Activated CD8-positive, alpha-beta memory T cell treated with anti-CD3 and anti-CD28 coated beads, Interleukin-2, amount 50 U/mL, for 24 hours (primary cell): ENCODE results near the gene PI4K2A.

Experiments used
- DNase-seq: peaks from one replicate; pipeline ENCODE4 v3.0.0-alpha.2; 2020; ENCODE audit errors: extremely low read depth

PI4K2A gene

DNA sequence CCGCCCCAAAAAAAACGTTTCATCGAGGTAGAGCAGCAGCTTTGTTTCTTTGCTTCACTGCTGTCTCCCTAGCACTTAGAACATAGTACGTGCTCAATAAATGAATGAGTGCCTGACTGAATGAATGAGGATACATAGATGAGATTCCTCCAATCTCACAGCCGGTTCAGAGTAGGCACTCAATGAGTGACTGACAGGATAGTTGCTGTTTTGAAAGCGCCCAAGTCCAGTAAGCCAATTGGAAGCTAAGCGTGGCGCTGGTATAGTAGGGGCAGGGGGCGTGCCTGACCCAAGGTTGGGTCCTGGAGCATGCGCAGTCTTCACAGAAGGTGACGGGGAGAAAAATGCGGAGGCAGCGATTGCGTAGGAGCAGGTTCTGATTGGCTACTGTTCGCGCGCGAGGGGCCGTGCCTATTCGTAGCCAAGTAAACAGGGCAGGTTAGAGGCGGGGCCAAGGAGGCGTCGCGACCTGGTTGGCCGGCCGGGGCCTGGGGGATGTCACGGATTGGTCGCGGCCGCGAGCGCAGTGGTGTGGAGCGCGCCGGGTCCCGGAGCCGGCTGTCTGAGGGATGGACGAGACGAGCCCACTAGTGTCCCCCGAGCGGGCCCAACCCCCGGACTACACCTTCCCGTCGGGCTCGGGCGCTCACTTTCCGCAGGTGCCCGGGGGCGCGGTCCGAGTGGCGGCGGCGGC is at the start of gene PI4K2A:
Gene PI4K2A (plus strand): TSS at position 498 of the 694 bp plus-strand sequence. CDS start 72 bp downstream, at position 570.
- DNase-seq, result peak; percentile 98

DNA sequence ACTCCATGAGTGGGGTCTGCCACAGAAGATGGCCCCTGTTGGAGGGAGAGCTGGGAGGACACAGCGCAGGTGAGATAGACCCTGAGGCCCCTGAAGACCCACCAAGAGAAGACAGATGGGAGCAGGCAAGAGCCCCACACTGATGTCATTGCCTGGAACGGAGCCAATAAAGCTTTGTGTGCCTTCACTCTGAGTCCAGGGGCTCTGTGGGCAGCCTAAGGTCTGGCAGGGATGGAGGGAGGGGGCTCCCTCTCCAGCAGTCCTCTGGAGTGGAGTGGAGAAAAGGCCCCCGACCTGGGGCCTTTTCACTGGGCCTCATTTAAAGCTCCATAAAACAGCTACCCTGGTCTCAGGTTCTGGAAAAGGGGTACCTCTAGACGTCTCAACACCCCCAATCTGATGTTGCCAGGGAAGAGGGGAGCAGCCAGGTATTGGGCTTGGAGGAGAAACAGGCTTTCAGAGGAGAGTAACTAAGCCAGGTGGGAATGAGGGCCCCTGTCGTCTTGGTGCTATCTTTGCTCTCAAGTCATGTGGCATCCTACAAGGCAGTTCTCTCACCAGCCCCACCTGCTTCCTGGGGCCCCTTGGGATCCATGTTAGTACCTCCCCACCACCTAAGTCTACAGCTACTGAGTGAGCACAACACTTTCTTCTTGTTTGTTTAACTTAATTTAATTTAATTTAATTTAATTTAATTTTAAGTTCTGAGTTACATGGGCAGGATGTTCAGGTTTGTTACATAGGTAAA is 49.5 kb upstream of the PI4K2A start:
- DNase-seq, result no peak

DNA sequence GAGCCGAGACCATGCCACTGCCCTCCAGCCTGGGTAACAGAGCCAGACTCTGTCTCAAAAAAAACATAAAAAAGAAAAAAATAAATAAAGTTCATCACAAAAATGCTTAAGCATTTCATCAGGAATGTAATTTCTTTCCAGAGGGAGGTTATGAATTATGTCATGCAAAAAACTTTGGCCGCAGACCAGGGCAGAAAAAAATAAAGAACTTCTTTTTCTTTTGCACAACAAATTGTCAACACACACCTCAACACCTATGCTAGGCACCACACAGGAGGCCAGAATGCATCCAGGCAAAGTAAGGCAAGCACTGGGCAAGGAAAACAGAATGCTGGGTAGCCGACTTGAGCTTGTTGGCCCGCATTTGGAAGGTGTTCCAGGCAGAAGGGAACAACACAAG is 47.0 kb upstream of the PI4K2A start:
- DNase-seq, result no peak

DNA sequence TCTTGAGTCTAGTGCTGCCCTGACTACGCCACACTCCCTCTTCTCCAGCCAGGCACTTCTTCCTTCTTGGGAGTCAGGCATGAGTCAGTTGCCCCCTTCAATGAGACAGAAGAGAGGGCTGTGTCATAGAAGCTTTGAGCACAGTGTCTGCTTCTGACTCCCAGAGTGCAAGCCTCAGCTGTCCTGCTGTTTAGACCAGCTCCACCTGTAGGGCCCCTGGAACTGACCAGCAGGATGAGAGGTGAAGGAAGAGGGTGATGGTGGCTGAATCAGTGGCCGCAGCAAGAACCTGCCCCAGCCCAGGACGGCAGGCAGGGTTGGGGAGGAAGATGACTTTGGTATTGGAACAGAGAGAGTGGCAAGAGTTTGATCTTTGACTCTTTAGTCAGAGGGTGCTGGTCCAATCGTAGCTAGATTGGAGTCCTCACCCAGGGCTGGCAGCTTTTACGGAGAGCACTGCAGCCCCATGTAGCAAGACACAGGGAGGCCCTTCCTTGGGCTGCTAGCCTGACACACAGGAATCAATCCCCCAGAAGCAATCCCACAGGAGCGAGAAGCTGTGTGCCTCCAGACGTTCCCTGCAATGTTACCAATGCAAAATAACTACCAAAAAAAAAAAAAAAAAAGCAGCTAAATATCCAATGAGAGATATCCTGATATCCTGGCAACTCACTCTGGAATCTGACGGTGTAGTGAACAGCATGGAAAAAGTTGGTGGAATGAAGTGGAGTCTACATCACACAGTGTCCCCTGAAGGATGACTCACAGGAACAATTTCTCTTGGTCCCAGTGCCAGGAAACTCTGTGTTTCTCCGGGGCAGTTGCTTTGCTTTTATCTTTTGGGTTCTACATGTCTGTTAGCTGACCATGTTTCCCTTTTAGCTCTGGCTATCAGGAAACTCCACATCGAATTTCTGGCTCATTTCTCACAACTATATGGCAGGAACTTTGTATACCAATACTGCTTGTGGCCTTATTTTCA is 44.1 kb upstream of the PI4K2A start:
- no peak for DNase-seq

DNA sequence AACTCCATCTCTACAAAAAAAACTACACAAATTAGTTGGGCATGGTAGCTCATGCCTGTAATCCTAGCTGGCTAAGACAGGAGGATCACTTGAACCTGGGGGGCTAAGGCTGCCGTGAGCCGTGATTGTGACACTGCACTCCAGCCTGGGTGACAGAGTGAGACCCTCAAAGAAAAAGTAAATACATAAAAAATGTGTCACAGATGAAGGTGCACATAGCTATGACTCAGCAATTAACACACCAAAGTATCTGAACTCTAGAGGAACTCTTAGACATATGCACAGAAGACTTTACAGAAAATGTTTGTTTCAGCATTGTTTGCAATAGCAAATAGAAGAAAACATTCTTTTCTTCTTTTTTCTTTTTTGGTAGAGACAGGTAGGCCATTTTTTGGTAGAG is 42.7 kb upstream of the PI4K2A start:
- DNase-seq, result no peak

DNA sequence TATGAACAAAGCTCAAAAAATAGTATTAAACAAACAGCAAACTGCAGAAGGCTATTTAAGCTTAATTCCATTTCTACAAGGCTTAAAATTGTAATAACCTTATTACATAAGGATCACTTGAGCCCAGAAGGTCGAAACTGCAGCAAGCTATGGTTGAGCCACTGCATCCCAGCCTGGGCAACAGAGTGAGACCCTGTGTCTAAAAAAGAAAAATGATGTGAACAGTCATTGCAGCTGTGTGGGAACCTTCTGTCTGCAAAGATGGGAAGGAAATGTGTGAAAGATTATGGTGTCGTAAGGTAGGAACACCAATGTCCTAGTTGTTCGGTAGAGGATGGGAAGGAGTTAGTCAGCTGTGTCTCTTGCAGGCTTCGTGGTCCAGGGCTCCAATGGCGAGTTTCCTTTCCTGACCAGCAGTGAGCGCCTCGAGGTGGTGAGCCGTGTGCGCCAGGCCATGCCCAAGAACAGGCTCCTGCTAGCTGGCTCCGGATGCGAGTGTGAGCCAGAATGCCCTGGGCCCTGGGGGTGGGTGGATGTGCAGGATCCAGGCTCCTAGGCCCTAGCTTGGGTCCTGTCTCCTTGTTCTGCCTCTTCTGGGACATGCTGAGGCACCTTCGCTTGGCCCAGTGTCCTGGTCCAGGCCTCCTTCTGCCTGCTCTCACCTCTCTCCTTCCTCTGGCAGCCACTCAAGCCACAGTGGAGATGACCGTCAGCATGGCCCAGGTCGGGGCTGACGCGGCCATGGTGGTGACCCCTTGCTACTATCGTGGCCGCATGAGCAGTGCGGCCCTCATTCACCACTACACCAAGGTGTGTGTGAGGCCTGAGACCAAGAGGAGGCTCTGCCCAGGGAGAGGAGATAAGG is 41.8 kb upstream of the PI4K2A start:
- no peak for DNase-seq

DNA sequence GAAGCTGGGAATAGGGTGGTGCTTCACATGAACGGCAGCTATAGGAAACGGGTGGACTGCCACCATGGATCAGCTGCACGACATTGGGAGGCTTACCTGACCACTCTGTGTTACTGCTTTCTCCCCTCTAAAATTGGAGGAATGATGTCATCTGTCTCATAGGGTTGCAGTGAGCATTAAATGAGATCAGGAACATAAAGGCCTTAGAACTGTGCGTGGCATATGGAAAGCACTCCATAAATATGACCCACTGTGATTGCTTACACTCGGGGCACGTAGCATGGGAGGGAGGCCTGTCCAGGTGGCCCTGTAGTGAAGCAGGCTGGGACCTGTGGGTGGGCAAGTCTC is 41.2 kb upstream of the PI4K2A start:
- DNase-seq, result no peak

DNA sequence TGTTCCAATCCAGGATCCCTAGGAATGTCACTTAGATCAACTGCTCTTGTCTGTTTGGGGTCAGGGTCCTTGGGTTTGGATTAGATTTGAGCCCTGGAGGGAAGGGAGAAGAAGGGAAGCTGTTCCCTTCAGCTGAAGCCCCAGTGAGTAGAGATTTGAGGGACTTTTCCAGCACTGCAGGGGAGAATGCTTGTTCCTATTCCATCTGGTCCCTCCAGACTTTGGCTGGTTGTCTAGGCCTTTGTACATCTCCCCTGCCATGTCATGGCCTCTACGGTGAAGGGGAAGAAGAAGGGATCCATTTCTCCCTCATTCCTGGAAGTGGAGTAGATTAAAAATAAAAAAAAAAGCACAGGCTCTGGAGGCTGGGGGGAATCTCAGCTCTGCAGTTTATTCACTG is 39.9 kb upstream of the PI4K2A start:
- no peak for DNase-seq

DNA sequence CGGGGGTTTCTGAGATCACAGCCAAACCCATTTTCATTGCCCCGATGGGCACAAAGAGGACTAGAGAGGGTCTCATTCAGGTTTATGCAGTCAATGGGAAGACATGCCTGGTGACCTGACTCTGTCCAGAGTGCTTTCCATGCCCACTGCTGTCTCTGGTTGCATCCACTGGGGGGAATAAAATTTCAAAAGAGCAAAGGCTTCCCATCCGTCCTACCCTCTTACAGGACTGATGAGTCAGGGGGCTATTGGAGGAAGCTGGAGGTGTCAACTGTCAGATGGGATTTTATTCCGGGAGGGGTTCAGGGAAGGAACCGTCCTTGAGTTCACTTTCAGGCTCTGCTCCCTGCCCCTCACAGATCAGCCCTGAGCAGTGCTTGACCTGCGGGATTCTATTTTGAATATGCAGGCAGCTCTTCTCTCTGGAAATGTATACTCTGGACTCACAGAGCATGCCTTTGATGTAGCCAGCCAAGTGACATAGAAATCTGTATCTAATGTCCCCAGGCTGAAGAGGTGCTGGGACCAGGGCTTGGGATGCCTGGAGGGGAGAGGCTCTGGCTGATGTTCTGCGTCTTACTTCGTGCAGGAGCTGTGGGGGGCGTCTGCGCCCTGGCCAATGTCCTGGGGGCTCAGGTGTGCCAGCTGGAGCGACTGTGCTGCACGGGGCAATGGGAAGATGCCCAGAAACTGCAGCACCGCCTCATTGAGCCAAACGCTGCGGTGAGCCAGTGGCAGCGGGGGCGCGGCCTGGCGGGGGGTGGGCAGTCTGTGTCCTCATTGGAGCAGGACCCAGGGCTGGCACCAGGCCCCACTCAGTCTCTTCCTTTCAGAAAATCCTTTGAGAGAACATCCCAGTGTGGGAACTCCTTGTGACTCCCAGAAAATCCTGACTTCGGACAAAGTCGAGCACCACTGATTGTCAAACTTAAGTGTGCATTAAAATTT is 38.9 kb upstream of the PI4K2A start:
- no peak for DNase-seq

DNA sequence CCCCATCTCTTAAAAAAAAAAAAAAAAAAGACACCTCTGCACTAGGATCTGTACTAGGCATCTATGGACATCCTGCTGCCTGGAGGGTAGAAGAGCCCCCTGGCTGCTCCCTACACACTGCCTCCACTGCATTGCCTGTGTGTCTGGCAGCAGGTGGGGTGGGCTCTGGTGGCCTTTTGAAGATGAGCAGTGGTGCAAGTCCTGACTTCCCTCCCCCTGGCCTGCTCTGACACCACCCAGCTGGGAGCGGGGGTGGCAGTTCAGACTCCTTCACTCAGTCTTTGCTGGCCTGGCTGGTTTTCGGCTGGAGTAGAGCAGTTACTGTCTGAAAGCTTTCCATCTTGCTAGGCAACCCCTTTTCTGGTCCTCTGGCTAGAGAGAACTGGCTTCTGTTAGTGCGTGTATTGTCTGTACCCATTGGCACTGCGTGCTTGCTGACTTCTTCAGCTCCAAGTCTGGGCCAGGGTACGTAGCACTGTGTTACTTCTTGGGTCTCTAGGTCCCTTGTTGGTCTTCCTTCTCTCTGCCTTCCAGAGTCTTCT is 33.3 kb upstream of the PI4K2A start:
- DNase-seq, result no peak

DNA sequence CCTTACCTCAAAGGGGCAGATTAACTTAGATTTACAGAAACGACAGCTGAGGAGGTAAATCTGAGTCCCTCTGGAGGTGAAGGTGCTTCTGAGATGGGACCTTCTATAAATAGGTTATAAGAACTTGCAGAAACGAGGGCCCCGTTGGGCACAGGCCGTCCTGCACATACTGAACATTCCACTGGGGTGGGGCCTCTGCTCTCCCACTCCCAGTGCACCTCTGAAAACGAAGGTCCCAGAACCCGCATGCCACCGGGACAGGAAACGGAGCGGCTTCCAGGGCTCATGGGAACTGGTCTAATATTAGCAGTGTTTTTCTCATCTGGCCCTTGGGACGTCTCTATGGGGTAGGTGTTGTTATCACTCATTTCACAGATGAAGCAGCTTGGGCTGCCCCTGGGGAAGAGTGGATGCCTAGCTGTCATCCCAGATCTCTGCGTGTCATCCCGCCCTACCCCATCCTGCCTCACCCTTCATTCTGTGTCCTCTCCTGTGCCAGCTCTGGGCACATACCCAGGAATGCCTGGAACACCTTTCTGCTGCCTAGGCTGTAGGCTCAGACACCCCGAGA is 31.4 kb upstream of the PI4K2A start:
- no peak for DNase-seq

DNA sequence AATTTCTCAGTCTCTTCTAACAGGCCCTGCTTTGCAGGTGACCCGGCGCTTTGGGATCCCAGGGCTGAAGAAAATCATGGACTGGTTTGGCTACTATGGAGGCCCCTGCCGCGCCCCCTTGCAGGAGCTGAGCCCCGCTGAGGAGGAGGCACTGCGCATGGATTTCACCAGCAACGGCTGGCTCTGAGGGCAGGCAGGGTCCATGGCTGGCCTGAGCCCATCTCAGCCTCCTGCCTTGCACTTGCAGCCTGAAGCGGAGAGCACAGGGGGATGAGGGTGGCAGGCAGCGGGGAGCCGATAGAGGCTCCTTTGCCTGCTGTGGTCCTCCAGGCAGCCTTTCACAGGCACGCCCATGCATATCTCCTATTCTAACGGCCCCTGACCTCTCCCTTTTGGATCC is 29.0 kb upstream of the PI4K2A start:
- DNase-seq, result no peak

DNA sequence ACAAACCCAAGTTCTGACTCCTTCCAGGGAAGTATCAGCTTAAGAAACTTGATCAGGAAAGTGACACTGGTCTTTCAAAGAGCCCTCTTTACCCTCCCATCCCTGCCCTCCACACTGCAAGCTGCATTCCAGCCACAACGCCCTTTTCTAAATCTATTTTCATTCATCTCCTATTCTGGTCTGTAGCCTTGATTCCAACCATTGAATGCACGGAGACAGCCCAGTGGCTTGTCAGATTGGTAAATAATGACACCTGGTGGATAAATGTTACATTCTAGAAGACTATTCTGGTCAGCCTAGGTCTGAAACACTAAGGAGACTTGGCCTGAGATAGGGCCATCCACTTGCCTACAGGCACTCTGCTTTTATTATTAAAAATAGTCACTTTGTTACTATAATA is 28.1 kb upstream of the PI4K2A start:
- DNase-seq, result no peak

DNA sequence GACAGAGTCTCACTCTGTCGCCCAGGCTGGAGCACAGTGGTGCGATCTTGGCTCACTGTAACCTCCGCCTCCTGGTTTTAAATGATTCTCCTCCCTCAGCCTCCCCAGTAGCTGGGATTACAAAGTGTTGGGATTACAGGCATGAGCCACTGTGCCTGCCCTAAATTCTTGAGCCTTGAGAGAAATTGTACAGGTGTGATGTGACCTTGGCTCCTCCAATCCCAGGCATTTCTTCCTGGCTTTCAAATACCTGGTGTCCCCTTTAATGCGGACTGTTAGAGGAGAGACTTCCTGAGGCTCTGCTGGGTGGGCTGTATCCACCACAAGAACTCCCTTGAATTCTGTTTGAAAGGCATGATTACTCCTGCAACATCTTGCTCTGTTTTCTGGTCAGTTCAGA is 22.2 kb upstream of the PI4K2A start:
- no peak for DNase-seq

DNA sequence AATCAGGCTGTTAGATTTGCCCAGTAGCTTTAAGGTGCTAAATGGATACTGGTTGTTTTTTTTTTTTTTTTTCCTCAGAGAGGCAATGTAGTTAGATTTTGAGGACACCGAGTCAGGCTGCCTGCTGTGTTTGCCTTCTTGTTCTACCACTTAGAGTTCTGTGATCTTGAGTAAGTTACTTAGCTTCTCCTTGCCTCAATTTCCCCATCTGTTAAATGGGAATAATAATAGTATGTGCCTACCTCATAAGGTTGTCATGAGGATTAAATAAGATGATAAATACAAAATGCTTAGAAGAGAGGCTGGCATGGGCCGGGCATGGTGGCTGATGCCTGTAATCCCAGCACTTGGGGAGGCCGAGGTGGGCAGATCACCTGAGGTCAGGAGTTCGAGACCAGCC is 21.7 kb upstream of the PI4K2A start:
- no peak for DNase-seq

DNA sequence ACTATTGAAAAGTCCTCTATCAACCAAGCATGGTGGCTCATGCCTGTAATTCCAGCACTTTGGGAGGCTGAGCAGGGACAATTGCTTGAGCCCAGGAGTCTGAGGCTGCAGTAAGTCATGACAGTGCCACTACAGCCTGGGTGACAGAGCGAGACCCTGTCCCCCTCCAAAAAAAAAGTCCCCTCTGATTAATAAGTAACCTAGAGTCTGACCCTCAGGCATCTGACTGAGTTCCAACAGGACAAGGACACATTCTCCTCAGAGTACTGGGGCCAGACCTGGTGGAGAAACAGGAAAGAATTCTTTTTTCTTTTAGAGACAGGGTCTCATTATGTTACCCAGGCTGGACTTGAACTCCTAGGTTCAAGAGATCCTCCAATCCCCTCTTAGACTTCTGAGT is 17.2 kb upstream of the PI4K2A start:
- no peak for DNase-seq

DNA sequence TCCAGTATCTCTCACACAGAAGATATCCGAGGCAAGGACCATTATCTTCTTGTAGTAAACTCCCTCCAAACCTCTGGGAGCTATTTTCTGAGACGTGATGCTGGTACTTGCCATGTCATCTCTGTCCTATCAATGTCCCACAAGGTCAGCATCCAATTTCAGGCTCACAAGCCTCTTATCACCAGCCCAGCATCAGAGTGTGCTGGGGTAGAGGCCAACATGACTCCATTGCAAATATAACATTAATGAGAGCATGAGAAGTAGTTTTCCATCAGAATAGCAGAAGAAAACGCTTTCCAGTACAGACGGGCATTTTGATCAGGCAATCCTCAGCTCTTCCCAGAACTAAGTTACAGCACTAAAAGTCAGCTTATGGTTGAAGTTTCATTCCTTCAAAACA is 12.7 kb upstream of the PI4K2A start:
- DNase-seq, result no peak

DNA sequence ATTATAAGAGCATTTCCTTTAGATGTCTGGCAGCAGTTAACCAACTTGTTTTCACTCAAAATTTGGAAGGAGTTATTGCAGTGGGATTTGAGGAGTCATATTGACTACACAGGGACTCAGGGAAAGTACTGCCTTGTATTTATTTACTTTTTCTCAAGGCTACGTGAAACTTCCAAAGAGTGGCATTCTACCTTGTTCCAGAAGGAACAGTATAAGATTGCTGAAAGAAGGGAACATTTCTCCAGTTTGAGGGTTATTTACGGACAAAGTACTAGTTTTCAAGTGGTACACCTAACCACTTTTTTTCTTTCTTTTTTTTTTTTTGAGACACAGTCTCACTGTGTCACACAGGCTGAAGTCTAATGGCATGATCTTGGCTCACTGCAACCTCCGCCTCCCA is 12.2 kb upstream of the PI4K2A start:
- DNase-seq, result no peak

DNA sequence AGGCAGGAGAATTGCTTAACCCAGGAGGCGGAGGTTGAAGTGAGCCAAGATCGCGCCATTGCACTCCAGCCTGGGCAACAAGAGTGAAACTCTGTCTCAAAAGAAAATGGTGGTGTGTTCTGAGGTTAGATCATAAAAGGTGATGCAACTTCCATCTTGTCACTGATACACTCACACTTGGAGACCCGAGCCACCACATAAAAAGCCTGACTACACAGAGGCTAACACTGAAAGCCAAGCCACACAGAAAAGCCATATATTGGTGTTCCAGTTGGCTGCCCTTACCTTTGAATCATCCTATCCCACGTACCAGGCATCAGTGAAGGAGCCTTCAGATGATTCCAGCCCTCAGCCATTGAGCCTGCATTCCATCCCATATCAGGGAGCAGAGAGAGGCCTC is 11.2 kb upstream of the PI4K2A start:
- no peak for DNase-seq

DNA sequence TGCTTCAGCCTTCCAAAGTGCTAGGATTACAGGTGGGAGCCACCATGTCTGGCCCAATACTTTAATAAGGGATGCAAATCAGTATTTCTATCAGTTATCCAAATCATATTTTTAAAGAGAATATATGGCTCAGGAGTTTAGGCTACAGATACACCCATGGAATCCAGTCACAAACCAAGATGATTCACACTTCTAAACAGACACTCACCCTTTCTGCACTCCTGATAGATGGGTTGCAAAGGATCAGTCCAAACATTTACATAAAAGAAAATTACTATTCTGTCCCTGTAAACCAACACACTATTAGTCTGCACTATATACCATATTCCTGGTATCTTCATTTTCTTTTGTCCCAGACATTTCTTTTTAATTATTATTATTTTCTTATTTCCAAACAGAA is 9.4 kb upstream of the PI4K2A start:
- no peak for DNase-seq
